Stimulated activated CD8-positive, alpha-beta memory T cell treated with anti-CD3 and anti-CD28 coated beads, Interleukin-12 subunit alpha, Interleukin-12 subunit beta, amount 100 ng/mL, for 24 hours (primary cell): Measurements from ENCODE around the gene PPP1R27.

Source experiments
- DNase-seq: peaks from one replicate; pipeline ENCODE4 v3.0.0-alpha.2; 2020; ENCODE audit errors: extremely low read depth

PPP1R27 gene

GRCh38 chr17:81860756-81861568 is 26.1 kb upstream of the PPP1R27 start:
- peak; percentile 95 for DNase-seq

GRCh38 chr17:81859906-81860755 is 25.3 kb upstream of the PPP1R27 start, which contains the start of gene P4HB:
Gene P4HB (minus strand): TSS chr17:81860535. CDS start chr17:81860471, 64 bp downstream.
- DNase-seq: peak; percentile 96

GRCh38 chr17:81858967-81859905 is 24.4 kb upstream of the PPP1R27 start:
- DNase-seq: no peak

- no peak for DNase-seq
These were observed 23.5 kb upstream of the PPP1R27 start for GRCh38 chr17:81858170-81858966.

- no peak for DNase-seq
These were observed 20.3 kb upstream of the PPP1R27 start for GRCh38 chr17:81854974-81855774.

GRCh38 chr17:81852237-81852636 is 17.4 kb upstream of the PPP1R27 start:
- no peak for DNase-seq

- DNase-seq: no peak
These were observed 16.6 kb upstream of the PPP1R27 start for GRCh38 chr17:81851423-81851822.

- DNase-seq: no peak
These were observed 14.6 kb upstream of the PPP1R27 start for GRCh38 chr17:81849457-81849856.

GRCh38 chr17:81846743-81847689 is 12.2 kb upstream of the PPP1R27 start:
- DNase-seq: no peak

GRCh38 chr17:81845881-81846742 is 11.3 kb upstream of the PPP1R27 start:
- DNase-seq: no peak

- DNase-seq: no peak
These were observed 10.5 kb upstream of the PPP1R27 start for GRCh38 chr17:81845361-81845760.

GRCh38 chr17:81844887-81845286 is 10.0 kb upstream of the PPP1R27 start:
- no peak for DNase-seq

GRCh38 chr17:81844327-81844851 is 9.5 kb upstream of the PPP1R27 start:
- DNase-seq: no peak

GRCh38 chr17:81843713-81844326 is 9.0 kb upstream of the PPP1R27 start:
- no peak for DNase-seq

GRCh38 chr17:81842725-81843504 is 8.1 kb upstream of the PPP1R27 start:
- DNase-seq: no peak

GRCh38 chr17:81842378-81842724 is 7.5 kb upstream of the PPP1R27 start:
- no peak for DNase-seq
